ENCODE data around the gene P2RY8.

- no peak for TF ChIP-seq CTCF (IDR thresholded peaks at IDR 0.05; ENCODE audit: low read length)
- no peak for TF ChIP-seq EZH2 (optimal IDR thresholded peaks at IDR 0.05; ENCODE audit: low read depth, low read length)
Measured at GRCh38 chrX:1423215-1423614, 113.8 kb downstream of the P2RY8 start.

All from MM.1S (cell line).